Measurements from ENCODE around the gene NHSL2. TPM values are rescaled to one million over a fixed set of nuclear protein-coding genes. Genes with fewer than 3 reads are reported as not detected.

The NHSL2 gene
- total RNA-seq, 4 donors from 2014 or later, result 5.5 to 11.7 (median 7.2) TPM

GRCh38 chrX:71976753-71977152, 66.1 kb downstream of the NHSL2 start:
- 2 to 9% methylated on average over 3 of the region's 3 CpGs for WGBS, 2 donors
- intact Hi-C loops (cut with DNase I), result no loop called here
- Histone ChIP-seq H3K9me3 (no peaks in the 10 kb centered on the region), H3K27me3 (no peaks in the 10 kb centered on the region), H3K4me1 (no peaks in the 10 kb centered on the region), H3K36me3 (no peaks in the 10 kb centered on the region), H3K27ac (no peak overlapping the region), H3K4me3 (replicated peaks in 1 of 3) (no peak overlapping the region)
- TF ChIP-seq, protein P1, sequence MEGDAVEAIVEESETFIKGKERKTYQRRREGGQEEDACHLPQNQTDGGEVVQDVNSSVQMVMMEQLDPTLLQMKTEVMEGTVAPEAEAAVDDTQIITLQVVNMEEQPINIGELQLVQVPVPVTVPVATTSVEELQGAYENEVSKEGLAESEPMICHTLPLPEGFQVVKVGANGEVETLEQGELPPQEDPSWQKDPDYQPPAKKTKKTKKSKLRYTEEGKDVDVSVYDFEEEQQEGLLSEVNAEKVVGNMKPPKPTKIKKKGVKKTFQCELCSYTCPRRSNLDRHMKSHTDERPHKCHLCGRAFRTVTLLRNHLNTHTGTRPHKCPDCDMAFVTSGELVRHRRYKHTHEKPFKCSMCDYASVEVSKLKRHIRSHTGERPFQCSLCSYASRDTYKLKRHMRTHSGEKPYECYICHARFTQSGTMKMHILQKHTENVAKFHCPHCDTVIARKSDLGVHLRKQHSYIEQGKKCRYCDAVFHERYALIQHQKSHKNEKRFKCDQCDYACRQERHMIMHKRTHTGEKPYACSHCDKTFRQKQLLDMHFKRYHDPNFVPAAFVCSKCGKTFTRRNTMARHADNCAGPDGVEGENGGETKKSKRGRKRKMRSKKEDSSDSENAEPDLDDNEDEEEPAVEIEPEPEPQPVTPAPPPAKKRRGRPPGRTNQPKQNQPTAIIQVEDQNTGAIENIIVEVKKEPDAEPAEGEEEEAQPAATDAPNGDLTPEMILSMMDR (IDR thresholded peaks at IDR 0.05), result no peak
- TF ChIP-seq POLR2A (IDR thresholded peaks at IDR 0.05), result no peak
- peak in 1 of 2 donors; percentile 5 for DNase-seq

- DNase-seq, result no peak
- TF ChIP-seq POLR2A (IDR thresholded peaks at IDR 0.05), result no peak
- TF ChIP-seq, protein P1 (IDR thresholded peaks at IDR 0.05), result no peak
- intact Hi-C loops (cut with DNase I), result no loop called here
- Histone ChIP-seq H3K36me3 (no peaks in the 10 kb centered on the region), H3K27ac (no peak overlapping the region), H3K4me3 (replicated peaks in 1 of 3) (no peak overlapping the region), H3K27me3 (no peaks in the 10 kb centered on the region), H3K4me1 (no peaks in the 10 kb centered on the region), H3K9me3 (no peaks in the 10 kb centered on the region)
- 94 to 96% methylated on average over 3 of the region's 3 CpGs for WGBS, 2 donors
Measured at GRCh38 chrX:71978164-71978563, 67.5 kb downstream of the NHSL2 start.

GRCh38 chrX:71989768-71990426, 79.3 kb downstream of the NHSL2 start:
- DNase-seq, result peak in 1 of 2 donors; percentile 3
- intact Hi-C loops (cut with DNase I), result no loop called here
- TF ChIP-seq, protein P1 (IDR thresholded peaks at IDR 0.05), result no peak
- no peak for TF ChIP-seq POLR2A (IDR thresholded peaks at IDR 0.05)
- H3K27ac ChIP-seq, result no peak overlapping the region
- H3K36me3 ChIP-seq, result no peaks in the 10 kb centered on the region
- H3K27me3 ChIP-seq, result no peaks in the 10 kb centered on the region
- H3K4me1 ChIP-seq, result peaks cover 0 to 16% of the 10 kb centered on the region in 2 donors
- H3K4me3 ChIP-seq (replicated peaks in 1 of 3), result no peak overlapping the region
- WGBS, 2 donors, result 39 to 62% methylated on average over 7 to 9 of the region's 9 CpGs
- H3K9me3 ChIP-seq, result no peaks in the 10 kb centered on the region

GRCh38 chrX:71990518-71990917, 79.9 kb downstream of the NHSL2 start:
- no peak for DNase-seq
- Histone ChIP-seq H3K27me3 (no peaks in the 10 kb centered on the region), H3K4me1 (peaks cover 0 to 16% of the 10 kb centered on the region in 2 donors), H3K27ac (no peak overlapping the region), H3K9me3 (no peaks in the 10 kb centered on the region), H3K36me3 (no peaks in the 10 kb centered on the region), H3K4me3 (replicated peaks in 1 of 3) (no peak overlapping the region)
- TF ChIP-seq POLR2A (IDR thresholded peaks at IDR 0.05), result no peak
- TF ChIP-seq, protein P1 (IDR thresholded peaks at IDR 0.05), result no peak
- intact Hi-C loops (cut with DNase I), result no loop called here
- 81 to 87% methylated on average over 2 of the region's 2 CpGs for WGBS, 2 donors

DNA sequence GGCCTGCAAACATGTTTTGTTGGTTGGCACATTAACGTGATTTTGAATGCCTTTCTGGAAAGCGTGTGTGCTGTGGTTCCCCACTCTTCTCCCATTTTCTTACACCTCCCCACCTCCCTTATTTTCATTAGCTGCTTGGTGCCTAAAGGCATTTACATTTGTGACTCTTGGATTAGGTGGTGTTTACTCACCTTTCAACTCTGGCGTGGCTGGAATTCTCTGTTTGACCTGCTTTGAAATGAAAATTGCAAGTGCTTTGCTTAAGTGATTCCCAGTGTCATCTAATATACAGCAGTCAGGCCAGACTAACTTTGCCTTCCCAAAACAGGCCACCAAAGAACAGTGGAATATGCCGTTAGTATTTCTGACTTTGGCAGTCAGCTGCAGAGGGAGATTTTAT, 80.5 kb downstream of the NHSL2 start:
- WGBS, 2 donors, result 70 to 92% methylated on average over 4 of the region's 4 CpGs
- Histone ChIP-seq H3K27me3 (no peaks in the 10 kb centered on the region), H3K36me3 (no peaks in the 10 kb centered on the region), H3K4me1 (peaks cover 0 to 16% of the 10 kb centered on the region in 2 donors), H3K4me3 (replicated peaks in 1 of 3) (no peak overlapping the region), H3K27ac (no peak overlapping the region), H3K9me3 (no peaks in the 10 kb centered on the region)
- TF ChIP-seq, protein P1 (IDR thresholded peaks at IDR 0.05), result no peak
- TF ChIP-seq POLR2A (IDR thresholded peaks at IDR 0.05), result no peak
- no peak for DNase-seq
- intact Hi-C loops (cut with DNase I), result no loop called here

Data from thyroid gland (tissue), 4 donors.